ENCODE measurements around the gene LCLAT1.

- TF ChIP-seq POLR2AphosphoS5 (IDR thresholded peaks at IDR 0.05; ENCODE audit: low read depth, low read length): no peak
- no peak for TF ChIP-seq FOXP2 (optimal IDR thresholded peaks at IDR 0.05; ENCODE audit: borderline replicate concordance, extremely low read depth, extremely low read length, insufficient read depth)
Observed at GRCh38 chr2:30583204-30583749, 136.2 kb downstream of the LCLAT1 start.
